H1 (cell line): Measurements from ENCODE around the gene DTX2. TPM values are rescaled to one million over a fixed set of nuclear protein-coding genes. Genes with fewer than 3 reads are reported as not detected.
"Not testable (repeated sequence)": the region's sequence is repeated elsewhere in the genome, so short reads cannot be mapped to it uniquely, and the experiment has no call there.

Source experiments
- CTCF ChIA-PET: fragments of 300-600 bp; sonication (Branson Sonifier 250); formaldehyde crosslinking; loops from one replicate; lab custom pipeline; 2021; ENCODE audit not compliant: partially characterized antibody; lab: Charles Lee
- POLR2A ChIA-PET: fragments of 300-600 bp; sonication (Branson Sonifier 250); formaldehyde crosslinking; loops from one replicate; lab custom pipeline; 2021; ENCODE audit warnings: inconsistent platforms; ENCODE audit not compliant: partially characterized antibody; lab: Charles Lee
- DNase-seq, 2 experiments: peaks; one replicate each; pipeline versions ENCODE4 v3.0.0 to v3.0.0-alpha.2; 2010 to 2022; ENCODE audit warnings: low spot score in 2 of 2, low read depth in 1 of 2, mixed read lengths in 1 of 2
- FAIRE-seq: peaks from 2 replicates; lab custom pipeline; 2011; peaks lifted over from hg19 to GRCh38; lab: Jason Lieb, UNC
- H2AFZ ChIP-seq: 2 replicates; pipeline ENCODE4 v1.8.1; 2012; ENCODE audit warnings: low read length, inconsistent platforms
- H2AK5ac ChIP-seq: 2 replicates; pipeline ENCODE4 v1.6.1; 2013; ENCODE audit warnings: low read depth, low read length
- H2BK120ac ChIP-seq: replicated peaks from 2 replicates; pipeline ENCODE3; 2013; ENCODE audit warnings: low read depth, low read length, inconsistent platforms
- H2BK12ac ChIP-seq: 2 replicates; pipeline ENCODE4 v1.6.1; 2013; ENCODE audit warnings: low read depth, low read length
- H2BK15ac ChIP-seq: 2 replicates; pipeline ENCODE4 v1.6.1; 2013; ENCODE audit warnings: low read length
- H2BK20ac ChIP-seq: 2 replicates; pipeline ENCODE4 v1.6.1; 2013; ENCODE audit warnings: low read length
- H2BK5ac ChIP-seq: 2 replicates; pipeline ENCODE4 v1.6.1; 2013; ENCODE audit warnings: low read depth, low read length
- H3K14ac ChIP-seq: 2 replicates; pipeline ENCODE4 v1.6.1; 2013; ENCODE audit warnings: inconsistent platforms; ENCODE audit not compliant: insufficient read length
- H3K18ac ChIP-seq: 2 replicates; pipeline ENCODE4 v1.6.1; 2013; ENCODE audit warnings: low read length; ENCODE audit errors: extremely low read depth
- H3K23ac ChIP-seq: 2 replicates; pipeline ENCODE4 v1.6.1; 2013; ENCODE audit warnings: inconsistent platforms; ENCODE audit not compliant: insufficient read length
- H3K23me2 ChIP-seq: 2 replicates; pipeline ENCODE4 v1.6.1; 2013; ENCODE audit warnings: low read depth, low read length
- H3K27ac ChIP-seq: 2 replicates; pipeline ENCODE4 v1.6.1; 2011; ENCODE audit warnings: low read depth, low read length, inconsistent platforms
- H3K27me3 ChIP-seq, 4 experiments: replicated peaks in 1 of 4; 1 replicate in 1 of 4; 2 replicates in 3 of 4; pipeline versions ENCODE4 v1.6.1 to v1.8.1; 2011 to 2013; ENCODE audit warnings: low read length in 3 of 4, mild to moderate bottlenecking in 3 of 4, inconsistent platforms in 2 of 4, mixed read lengths in 2 of 4, moderate library complexity in 1 of 4; ENCODE audit not compliant: control insufficient read depth in 3 of 4, insufficient read depth in 3 of 4; ENCODE audit errors: extremely low read depth in 1 of 4
- H3K36me3 ChIP-seq, 4 experiments: 2 replicates each; pipeline versions ENCODE4 v1.6.1 to v1.8.1; 2011 to 2013; ENCODE audit warnings: mild to moderate bottlenecking in 4 of 4, low read length in 3 of 4, moderate library complexity in 2 of 4, control low read depth in 1 of 4, inconsistent platforms in 1 of 4; ENCODE audit not compliant: insufficient read depth in 4 of 4, control insufficient read depth in 2 of 4
- H3K4ac ChIP-seq: replicated peaks from 2 replicates; pipeline ENCODE3; 2013; ENCODE audit warnings: low read length, low read depth, mixed read lengths, inconsistent platforms; ENCODE audit not compliant: insufficient read length
- H3K4me1 ChIP-seq, 4 experiments: replicated peaks in 1 of 4; 1 replicate in 1 of 4; 2 replicates in 3 of 4; pipeline versions ENCODE4 v1.6.1 to v1.8.1; 2011 to 2013; ENCODE audit warnings: low read length in 3 of 4, inconsistent platforms in 2 of 4, mixed read lengths in 1 of 4; ENCODE audit not compliant: insufficient read depth in 4 of 4, control insufficient read depth in 3 of 4
- H3K4me2 ChIP-seq, 2 experiments: 2 replicates each; pipeline versions ENCODE4 v1.6.1 to v1.8.1; 2011 to 2013; ENCODE audit warnings: low read depth in 2 of 2, low read length in 2 of 2, control low read depth in 1 of 2, inconsistent platforms in 1 of 2, mild to moderate bottlenecking in 1 of 2; ENCODE audit not compliant: insufficient read depth in 1 of 2
- H3K4me3 ChIP-seq, 4 experiments: fragments of 200-600, 300-600 bp in 1 of 4; sonication (generic), shearing (Covaris generic), sonication (Bioruptor Twin) in 1 of 4; 2 replicates each; pipeline versions ENCODE4 v1.5.1 to v1.8.1; 2011 to 2016; ENCODE audit warnings: low read length in 4 of 4, low read depth in 3 of 4, control low read depth in 2 of 4, inconsistent platforms in 2 of 4, mild to moderate bottlenecking in 2 of 4, mixed read lengths in 1 of 4, moderate library complexity in 1 of 4; ENCODE audit not compliant: insufficient read depth in 2 of 4; ENCODE audit errors: extremely low read depth in 1 of 4
- H3K56ac ChIP-seq: replicated peaks from 2 replicates; pipeline ENCODE3; 2013; ENCODE audit warnings: low read depth, mild to moderate bottlenecking, mixed read lengths, low read length, inconsistent platforms; ENCODE audit not compliant: insufficient read length
- H3K79me1 ChIP-seq: 2 replicates; pipeline ENCODE4 v1.6.1; 2013; ENCODE audit warnings: low read depth, low read length, control low read depth
- H3K79me2 ChIP-seq, 2 experiments: 2 replicates each; pipeline versions ENCODE4 v1.6.1 to v1.8.1; 2012 to 2013; ENCODE audit warnings: low read length in 2 of 2, mild to moderate bottlenecking in 2 of 2, inconsistent platforms in 1 of 2; ENCODE audit not compliant: insufficient read depth in 2 of 2, control insufficient read depth in 1 of 2
- H3K9ac ChIP-seq, 4 experiments: replicated peaks in 1 of 4; 1 replicate in 1 of 4; 2 replicates in 3 of 4; pipeline versions ENCODE4 v1.6.1 to v1.8.1; 2011 to 2013; ENCODE audit warnings: low read depth in 3 of 4, low read length in 3 of 4, control low read depth in 2 of 4, mild to moderate bottlenecking in 2 of 4, moderate library complexity in 2 of 4, inconsistent platforms in 1 of 4; ENCODE audit errors: extremely low read depth in 1 of 4
- H3K9me3 ChIP-seq, 2 experiments: 2 replicates each; pipeline versions ENCODE4 v1.6.1 to v1.8.1; 2012 to 2013; ENCODE audit warnings: mild to moderate bottlenecking in 2 of 2, moderate library complexity in 2 of 2, control low read depth in 1 of 2, inconsistent platforms in 1 of 2, low read depth in 1 of 2, low read length in 1 of 2, mixed read lengths in 1 of 2; ENCODE audit not compliant: insufficient read depth in 2 of 2
- H4K20me1 ChIP-seq, 2 experiments: replicated peaks in 1 of 2; 2 replicates each; pipeline versions ENCODE3 to v1.8.1; 2011 to 2013; ENCODE audit warnings: inconsistent platforms in 2 of 2, low read length in 2 of 2, mild to moderate bottlenecking in 1 of 2; ENCODE audit not compliant: insufficient read depth in 2 of 2, control insufficient read depth in 1 of 2
- H4K5ac ChIP-seq: 2 replicates; pipeline ENCODE4 v1.6.1; 2013; ENCODE audit warnings: low read length, low read depth, mixed read lengths, inconsistent platforms; ENCODE audit not compliant: insufficient read length
- H4K8ac ChIP-seq: 2 replicates; pipeline ENCODE4 v1.8.0; 2013; ENCODE audit warnings: mild to moderate bottlenecking, moderate library complexity, low read length, inconsistent platforms; ENCODE audit not compliant: insufficient read depth; ENCODE audit errors: extremely low read depth
- H4K91ac ChIP-seq: replicated peaks from 2 replicates; pipeline ENCODE3; 2013; ENCODE audit warnings: low read length, mixed read lengths, inconsistent platforms; ENCODE audit not compliant: insufficient read length
- HDAC2 ChIP-seq, 2 experiments: fragments of 300-600 bp in 1 of 2; sonication (generic) in 1 of 2; IDR thresholded peaks; 2 replicates each; pipeline ENCODE4 v1.6.1; 2011 to 2012; ENCODE audit warnings: low read depth in 2 of 2, low read length in 2 of 2, mild to moderate bottlenecking in 2 of 2, moderate library complexity in 2 of 2, borderline replicate concordance in 1 of 2, inconsistent platforms in 1 of 2
- KDM4A ChIP-seq: IDR thresholded peaks from one replicate; pipeline ENCODE4 v1.7.1; 2012; ENCODE audit warnings: low read depth, mild to moderate bottlenecking, moderate library complexity, low read length, inconsistent platforms; ENCODE audit not compliant: severe bottlenecking
- MAX ChIP-seq: IDR thresholded peaks from 2 replicates; pipeline ENCODE4 v1.6.1; 2012; ENCODE audit warnings: inconsistent platforms
- PHF8 ChIP-seq: fragments of 200-600 bp; sonication (generic); conservative IDR thresholded peaks from 2 replicates; pipeline ENCODE4 v1.7.1; 2012; ENCODE audit warnings: low read depth, mild to moderate bottlenecking, inconsistent platforms, low read length, moderate library complexity
- POLR2A ChIP-seq, 2 experiments: IDR thresholded peaks; 1 replicate in 1 of 2; 2 replicates in 1 of 2; pipeline ENCODE4 v1.6.1; 2011; ENCODE audit warnings: low read depth in 2 of 2, low read length in 2 of 2, mild to moderate bottlenecking in 2 of 2; ENCODE audit errors: control extremely low read depth in 1 of 2
- POLR2AphosphoS5 ChIP-seq: IDR thresholded peaks from 2 replicates; pipeline ENCODE4 v1.6.1; 2011; ENCODE audit warnings: low read depth, low read length
- SIX5 ChIP-seq: IDR thresholded peaks from 2 replicates; pipeline ENCODE4 v1.6.1; 2011; ENCODE audit warnings: mild to moderate bottlenecking, low read depth, low read length
- SUZ12 ChIP-seq: fragments of 200-600 bp; sonication (generic); IDR thresholded peaks from 2 replicates; pipeline ENCODE4 v1.6.1; 2012; ENCODE audit warnings: mild to moderate bottlenecking, inconsistent platforms, low read length, moderate library complexity, mixed read lengths
- TAF1 ChIP-seq: IDR thresholded peaks from 2 replicates; pipeline ENCODE4 v1.6.1; 2011; ENCODE audit warnings: mild to moderate bottlenecking, low read depth, low read length
- TBP ChIP-seq: IDR thresholded peaks from 2 replicates; pipeline ENCODE4 v1.6.1; 2011; ENCODE audit warnings: low read depth, low read length, improper control_type of control experiment
- WGBS, 2 experiments: shearing (Covaris generic) in 1 of 2; methylation state at CpG; one replicate each; pipeline versions ENCODE4 v1.1.6 to v1.1.7; 2013 to 2015; ENCODE audit warnings: low lambda C conversion rate in 2 of 2, mixed read lengths in 2 of 2, inconsistent platforms in 1 of 2, low coverage in 1 of 2, missing lambda C conversion rate in 1 of 2; ENCODE audit not compliant: insufficient replicate concordance in 2 of 2, insufficient coverage in 1 of 2, insufficient read length in 1 of 2; ENCODE audit errors: extremely low coverage in 1 of 2, missing lambda C conversion rate in 1 of 2; 5-methylcytosine and 5-hydroxymethylcytosine counted together
- polyA plus RNA-seq, 7 experiments: library from polyadenylated mRNA; depleted of rRNA in 3 of 7; stranded (reverse) in 5 of 7; unstranded in 2 of 7; fragments of >200 nt in 5 of 7; fragments of 200-250 nt in 2 of 7; gene quantifications; 1 replicate in 5 of 7; 2 replicates in 1 of 7; 4 replicates in 1 of 7; pipeline versions ENCODE4 v1.2.1 to v1.2.3, GENCODE V29; 2011 to 2013; ENCODE audit warnings: missing spikeins in 2 of 7, mixed read lengths in 2 of 7
- total RNA-seq: library from RNA; stranded (reverse); fragmentation: NEBNext Ultra II Directional; extraction: Animal tissue kit (Norgen Biotek cat#: 25700); gene quantifications from 2 replicates; pipeline ENCODE4 v1.2.1, GENCODE V29; 2021

DTX2 gene
- total and polyA plus RNA-seq, 2 of the 8 experiments (the other 6 are each of a cell fraction or from before 2014, with no cell fraction given) = 37.4 to 59.1 TPM

GRCh38 chr7:76549025-76549854 lies 87.7 kb downstream of the DTX2 start:
- H3K27me3 ChIP-seq, H2AK5ac ChIP-seq, H2AFZ ChIP-seq, H2BK20ac ChIP-seq, H4K91ac ChIP-seq, H2BK15ac ChIP-seq, H3K4me1 ChIP-seq, H4K5ac ChIP-seq, H3K36me3 ChIP-seq, H2BK5ac ChIP-seq, H3K23me2 ChIP-seq, H3K56ac ChIP-seq, H3K18ac ChIP-seq, H2BK12ac ChIP-seq, FAIRE-seq, CTCF ChIA-PET, H4K20me1 ChIP-seq, H3K79me1 ChIP-seq, H3K4ac ChIP-seq, H3K9me3 ChIP-seq, H2BK120ac ChIP-seq, H3K23ac ChIP-seq, H3K14ac ChIP-seq: not testable (repeated sequence)
- H3K9ac ChIP-seq = peak overlapping the region; percentile 54 to 91 (median 69)
- H3K4me2 ChIP-seq = peak overlapping the region; percentile 66 to 69
- H4K8ac ChIP-seq = peak overlapping the region; percentile 85; the same call in 1 of the 2 replicates
- POLR2A ChIA-PET = interaction anchor here (0.7 kb wide), 1 partner anchor 51 kb away, joined by 3 read pairs; no protein-coding TSS in a partner anchor
- WGBS, 2 experiments = 2% methylated on average over 61 of the region's 71 CpGs; no CpG with 5 or more reads in 1 of the 2 experiments
- H3K4me3 ChIP-seq = peak overlapping the region; percentile 64 to 79 (median 74)
- H3K27ac ChIP-seq = peak overlapping the region; percentile 45; the same call in 1 of the 2 replicates
- DNase-seq = peak; percentile 76 to 83
- peaks cover 0 to 11% of the 10 kb centered on the region in 2 experiments; a peak in 2 of 4 replicates for H3K79me2 ChIP-seq
- peak; percentile 70 for TF ChIP-seq KDM4A
- TF ChIP-seq HDAC2 (IDR thresholded peaks at IDR 0.05; ENCODE audit: borderline replicate concordance in 1 of 2, low read depth in 2 of 2, low read length in 2 of 2) = peak in 1 of 2 experiments; percentile 94; a peak in 1 of 4 replicates
- TF ChIP-seq MAX = peak; percentile 77
- TF ChIP-seq POLR2A (IDR thresholded peaks at IDR 0.05; ENCODE audit: control extremely low read depth in 1 of 2, low read depth in 2 of 2, low read length in 2 of 2) = peak in 1 of 2 experiments; percentile 71; a peak in 2 of 3 replicates
- peak; percentile 53; the same call in 1 of the 2 replicates for TF ChIP-seq PHF8
- 0 out of 2 replicates have a peak, but pooled peaks have one; percentile 25 for TF ChIP-seq TBP
- TF ChIP-seq TAF1 = 0 out of 2 replicates have a peak, but pooled peaks have one; percentile 29
- TF ChIP-seq POLR2AphosphoS5 = peak; percentile 54; the same call in 1 of the 2 replicates
- TF ChIP-seq SIX5 = peak; percentile 19; the same call in 1 of the 2 replicates
- TF ChIP-seq SUZ12 = peak; percentile 40; the same call in 1 of the 2 replicates
